ENCODE measurements around the gene LMF1.

LMF1 gene

GRCh38 chr16:828891-829290 lies 141.9 kb downstream of the LMF1 start:
- no peak for DNase-seq (ENCODE audit: extremely low read depth, low read depth)

GRCh38 chr16:827513-827912 lies 143.3 kb downstream of the LMF1 start:
- no peak for DNase-seq (ENCODE audit: extremely low read depth, low read depth)
- no peak for TF ChIP-seq CTCF (IDR thresholded peaks at IDR 0.05; ENCODE audit: low read depth, low read length)

More at GRCh38 chr16:828891-829290, 141.9 kb downstream of the LMF1 start:
- TF ChIP-seq CTCF (IDR thresholded peaks at IDR 0.05; ENCODE audit: low read depth, low read length), result no peak

GRCh38 chr16:825341-826061 lies 145.3 kb downstream of the LMF1 start:
- DNase-seq (ENCODE audit: extremely low read depth, low read depth), result no peak
- no peak for TF ChIP-seq CTCF (IDR thresholded peaks at IDR 0.05; ENCODE audit: low read depth, low read length)

GRCh38 chr16:824601-825000 lies 146.2 kb downstream of the LMF1 start:
- no peak for DNase-seq (ENCODE audit: extremely low read depth, low read depth)
- no peak for TF ChIP-seq CTCF (IDR thresholded peaks at IDR 0.05; ENCODE audit: low read depth, low read length)

GRCh38 chr16:824194-824593 lies 146.6 kb downstream of the LMF1 start:
- TF ChIP-seq CTCF (IDR thresholded peaks at IDR 0.05; ENCODE audit: low read depth, low read length), result no peak

GRCh38 chr16:822909-823297 lies 147.9 kb downstream of the LMF1 start:
- no peak for TF ChIP-seq CTCF (IDR thresholded peaks at IDR 0.05; ENCODE audit: low read depth, low read length)
- DNase-seq (ENCODE audit: extremely low read depth, low read depth), result no peak

More at GRCh38 chr16:824194-824593, 146.6 kb downstream of the LMF1 start:
- no peak for DNase-seq (ENCODE audit: extremely low read depth, low read depth)

- TF ChIP-seq CTCF (IDR thresholded peaks at IDR 0.05; ENCODE audit: low read depth, low read length), result no peak
- DNase-seq (ENCODE audit: extremely low read depth, low read depth), result no peak
These were observed 148.4 kb downstream of the LMF1 start for GRCh38 chr16:822174-822908.
